Measurements from ENCODE around the gene JAG1.

Gene JAG1

GRCh38 chr20:10649797-10650160, 24.0 kb downstream of the JAG1 start:
- no peak for TF ChIP-seq CTCF (IDR thresholded peaks at IDR 0.05; ENCODE audit: low read depth, low read length, missing control alignments)
- no peak overlapping the region for H3K4me3 ChIP-seq (replicated peaks; ENCODE audit: low read depth, low read length)
- DNase-seq (ENCODE audit: extremely low read depth, low read depth), result no peak

- no peak overlapping the region for H3K4me3 ChIP-seq (replicated peaks; ENCODE audit: low read depth, low read length)
- no peak for DNase-seq (ENCODE audit: extremely low read depth, low read depth)
- TF ChIP-seq CTCF (IDR thresholded peaks at IDR 0.05; ENCODE audit: low read depth, low read length, missing control alignments), result no peak
Observed at GRCh38 chr20:10649080-10649796, 24.6 kb downstream of the JAG1 start.

GRCh38 chr20:10648651-10649050, 25.1 kb downstream of the JAG1 start:
- DNase-seq (ENCODE audit: extremely low read depth, low read depth), result no peak
- no peak for TF ChIP-seq CTCF (IDR thresholded peaks at IDR 0.05; ENCODE audit: low read depth, low read length, missing control alignments)
- no peak overlapping the region for H3K4me3 ChIP-seq (replicated peaks; ENCODE audit: low read depth, low read length)

- DNase-seq (ENCODE audit: extremely low read depth, low read depth), result no peak
- no peak overlapping the region for H3K4me3 ChIP-seq (replicated peaks; ENCODE audit: low read depth, low read length)
- TF ChIP-seq CTCF (IDR thresholded peaks at IDR 0.05; ENCODE audit: low read depth, low read length, missing control alignments), result no peak
Observed at GRCh38 chr20:10647909-10648308, 25.9 kb downstream of the JAG1 start.

- no peak overlapping the region for H3K4me3 ChIP-seq (replicated peaks; ENCODE audit: low read depth, low read length)
- peak; percentile 59 for TF ChIP-seq CTCF (IDR thresholded peaks at IDR 0.05; ENCODE audit: low read depth, low read length, missing control alignments)
- DNase-seq (ENCODE audit: extremely low read depth, low read depth), result no peak
Observed at GRCh38 chr20:10647471-10647870, 26.3 kb downstream of the JAG1 start.

DNA sequence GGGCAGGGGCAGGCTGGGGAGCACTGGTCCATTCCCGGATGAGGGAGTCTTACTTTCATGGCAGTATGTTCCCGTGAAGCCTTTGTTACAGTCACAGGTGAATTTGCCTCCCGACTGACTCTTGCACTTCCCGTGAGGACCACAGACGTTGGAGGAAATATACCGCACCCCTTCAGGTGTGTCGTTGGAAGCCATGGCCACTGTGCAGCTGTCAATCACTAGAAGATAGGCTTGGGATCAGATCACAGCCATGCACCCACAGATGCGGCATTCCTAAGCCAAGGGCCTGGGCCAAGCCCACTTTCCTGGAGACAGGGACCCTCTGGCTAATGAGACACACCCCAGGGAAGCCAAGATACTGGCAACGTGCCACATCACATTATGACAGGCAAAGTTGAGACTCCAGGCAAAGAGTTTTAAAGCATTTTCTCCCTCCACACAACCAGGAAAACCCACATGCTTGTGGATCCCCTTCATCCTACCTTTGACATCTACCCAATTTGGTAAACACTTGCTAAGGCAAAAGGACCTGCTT, 26.8 kb downstream of the JAG1 start:
- no peak for TF ChIP-seq CTCF (IDR thresholded peaks at IDR 0.05; ENCODE audit: low read depth, low read length, missing control alignments)
- no peak overlapping the region for H3K4me3 ChIP-seq (replicated peaks; ENCODE audit: low read depth, low read length)

DNA sequence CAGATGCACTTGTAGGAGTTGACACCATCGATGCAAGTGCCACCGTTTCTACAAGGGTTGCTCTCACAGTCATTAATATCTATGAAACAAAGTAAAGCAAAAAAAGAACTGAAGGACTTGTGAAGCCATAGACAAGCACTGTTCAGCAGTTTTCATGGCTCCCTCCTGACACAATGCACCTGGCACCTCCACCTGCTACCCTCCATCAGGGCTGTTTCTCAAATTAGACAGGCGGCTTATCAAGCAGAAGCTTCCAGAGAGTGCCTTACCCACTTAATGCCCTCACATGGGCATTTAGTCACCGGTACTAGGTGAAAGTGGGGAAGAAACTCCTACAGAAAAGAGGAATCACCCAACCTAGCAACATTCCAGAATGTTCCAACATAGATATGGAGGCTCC, 27.8 kb downstream of the JAG1 start:
- TF ChIP-seq CTCF (IDR thresholded peaks at IDR 0.05; ENCODE audit: low read depth, low read length, missing control alignments), result no peak
- DNase-seq (ENCODE audit: extremely low read depth, low read depth), result no peak
- no peak overlapping the region for H3K4me3 ChIP-seq (replicated peaks; ENCODE audit: low read depth, low read length)

More for the DNA sequence above, 26.8 kb downstream of the JAG1 start:
- DNase-seq (ENCODE audit: extremely low read depth, low read depth), result no peak
